Heart right ventricle (tissue), 16 donors: Measurements from ENCODE around the gene BCOR. TPM values are rescaled to one million over a fixed set of nuclear protein-coding genes. Genes with fewer than 3 reads are reported as not detected.

Experiments
- ATAC-seq, 8 donors: fragments of 200-7000 bp; cut with Tn5 transposase; one replicate each; pipeline ENCODE4 v1.9.1; 2020; ENCODE audit warnings: mild to moderate bottlenecking in 8 of 8, moderate library complexity in 8 of 8, moderate number of reproducible peaks in 1 of 8
- DNase-seq, 2 donors: peaks; one replicate each; pipeline ENCODE4 v3.0.0-alpha.2; 2020
- H3K27ac ChIP-seq, 10 donors: fragments of 200-600 bp; sonication (generic) in 2 of 10; one replicate each; pipeline versions ENCODE4 v1.5.0 to v1.8.0; 2020 to 2022; ENCODE audit warnings: mild to moderate bottlenecking in 3 of 10
- H3K27me3 ChIP-seq, 7 donors: fragments of 200-600 bp; one replicate each; pipeline ENCODE4 v1.8.0; 2021 to 2022; ENCODE audit warnings: mild to moderate bottlenecking in 2 of 7
- H3K36me3 ChIP-seq, 9 donors: fragments of 200-600 bp; sonication (generic) in 1 of 9; one replicate each; pipeline versions ENCODE4 v1.5.0 to v1.8.0; 2020 to 2022; ENCODE audit warnings: mild to moderate bottlenecking in 2 of 9
- H3K4me1 ChIP-seq, 9 donors: fragments of 200-600 bp; sonication (generic) in 1 of 9; one replicate each; pipeline versions ENCODE4 v1.5.0 to v1.8.0; 2020 to 2022; ENCODE audit warnings: mild to moderate bottlenecking in 4 of 9
- H3K4me3 ChIP-seq, 10 donors: fragments of 200-600 bp; sonication (generic) in 2 of 10; one replicate each; pipeline versions ENCODE4 v1.5.0 to v1.8.0; 2020 to 2022; ENCODE audit warnings: mild to moderate bottlenecking in 7 of 10, moderate library complexity in 2 of 10
- H3K9me3 ChIP-seq, 11 donors: fragments of 200-600 bp in 10 of 11; sonication (generic) in 2 of 11; one replicate each; pipeline versions ENCODE4 v1.5.0 to v1.8.0; 2013 to 2022; ENCODE audit warnings: mild to moderate bottlenecking in 2 of 11, control low read depth in 1 of 11, moderate library complexity in 1 of 11
- WGBS, 2 donors: extraction: QIAGEN DNeasy Blood & Tissue Kit; methylation state at CpG; one replicate each; pipeline ENCODE4 v1.1.7; 2013; ENCODE audit warnings: inconsistent platforms in 1 of 2; 5-methylcytosine and 5-hydroxymethylcytosine counted together
- intact Hi-C, 10 donors: fragments of 100-400 bp; cut with DNase I; formaldehyde crosslinking; loops; one replicate each; pipeline versions ENCODE4 v1.11.1 to v1.14.2; 2022
- polyA plus RNA-seq, 2 donors: library from polyadenylated mRNA; stranded (reverse); fragments of 200-250 nt; gene quantifications; one replicate each; pipeline ENCODE4 v1.2.3, GENCODE V29; 2013
- total RNA-seq, 10 donors: library from RNA; stranded (reverse); fragmentation: NEBNext Ultra II Directional in 3 of 10; extraction: Animal tissue kit (Norgen Biotek cat#: 25700) in 3 of 10; gene quantifications; one replicate each; pipeline versions ENCODE4 v1.2.1 to v1.2.4, GENCODE V29; 2021 to 2023
- TF ChIP-seq, protein P1 (sequence below), 9 donors: fragments of 200-600 bp; sonication (generic) in 2 of 9; IDR thresholded peaks; one replicate each; pipeline versions ENCODE4 v1.5.0 to v1.8.0; 2021 to 2022; ENCODE audit warnings: antibody characterized with exemption in 9 of 9, mild to moderate bottlenecking in 5 of 9, moderate library complexity in 1 of 9
- donor health status: Arrhythmogenic right ventricular cardiomyopathy.
- donor health status: ischemic (EF 13 %, LVEDD 7.1; RV severe dilation, severe dysfunction).
- donor health status: healthy with polysubstance abuse.
- donor health status: DM: no; HTN: yes; CAD: no.
- donor health status: DM: no; HTN: no; CAD: no.
- donor health status: ischemic (EF 25% LVEDD 6.9; RV normal size, moderate dysfunction).
- donor health status: ischemic (EF 25% LVEDD 5.7; RV mildly dilated, moderate dysfunction).
- donor health status: healthy.
- donor health status: DM: yes; HTN: yes; CAD: no.
- donor health status: Ischemic cardiomyopathy.
- donor health status: ischemic (EF 35%, LVEDD 5.7; RV mildly dilated, moderate dysfunction).
- donor health status: nonischemic (EF 11% LVEDD 7.7; RV severe dilation, severe dysfunction).
- donor health status: DM: yes; HTN: yes; CAD: no.
- donor health status: PGD.
- donor health status: ischemic (EF 29% LVEDD 5.4; RV normal size, mild dysfunction).
- donor health status: nonischemic (EF 23%, LVEDD 6.1; RV moderate dilation, normal function).

The BCOR gene
- total and polyA plus RNA-seq, 12 donors = 9.1 to 27.2 (median 19.2) TPM

GRCh38 chrX:40049084-40049641 is 48.6 kb downstream of the BCOR start:
- 97 to 99% methylated on average over 7 of the region's 7 CpGs for WGBS, 2 donors
- Histone ChIP-seq H3K4me3 (no peak overlapping the region), H3K27me3 (no peaks in the 10 kb centered on the region), H3K9me3 (peaks cover 0 to 73% (median 22%) of the 10 kb centered on the region in 11 donors), H3K27ac (no peak overlapping the region), H3K36me3 (peaks cover 0 to 66% (median 46%) of the 10 kb centered on the region in 9 donors), H3K4me1 (no peaks in the 10 kb centered on the region)
- intact Hi-C loops = loop anchor here in 1 of 10 donors (2.0 kb wide), 1 partner anchor 18 kb away; no protein-coding TSS in a partner anchor
- DNase-seq (no peak), ATAC-seq (no peak)
- TF ChIP-seq, protein P1, sequence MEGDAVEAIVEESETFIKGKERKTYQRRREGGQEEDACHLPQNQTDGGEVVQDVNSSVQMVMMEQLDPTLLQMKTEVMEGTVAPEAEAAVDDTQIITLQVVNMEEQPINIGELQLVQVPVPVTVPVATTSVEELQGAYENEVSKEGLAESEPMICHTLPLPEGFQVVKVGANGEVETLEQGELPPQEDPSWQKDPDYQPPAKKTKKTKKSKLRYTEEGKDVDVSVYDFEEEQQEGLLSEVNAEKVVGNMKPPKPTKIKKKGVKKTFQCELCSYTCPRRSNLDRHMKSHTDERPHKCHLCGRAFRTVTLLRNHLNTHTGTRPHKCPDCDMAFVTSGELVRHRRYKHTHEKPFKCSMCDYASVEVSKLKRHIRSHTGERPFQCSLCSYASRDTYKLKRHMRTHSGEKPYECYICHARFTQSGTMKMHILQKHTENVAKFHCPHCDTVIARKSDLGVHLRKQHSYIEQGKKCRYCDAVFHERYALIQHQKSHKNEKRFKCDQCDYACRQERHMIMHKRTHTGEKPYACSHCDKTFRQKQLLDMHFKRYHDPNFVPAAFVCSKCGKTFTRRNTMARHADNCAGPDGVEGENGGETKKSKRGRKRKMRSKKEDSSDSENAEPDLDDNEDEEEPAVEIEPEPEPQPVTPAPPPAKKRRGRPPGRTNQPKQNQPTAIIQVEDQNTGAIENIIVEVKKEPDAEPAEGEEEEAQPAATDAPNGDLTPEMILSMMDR (IDR thresholded peaks at IDR 0.05) = no peak

- Histone ChIP-seq H3K27ac (no peak overlapping the region), H3K27me3 (no peaks in the 10 kb centered on the region), H3K9me3 (peaks cover 0 to 60% (median 22%) of the 10 kb centered on the region in 11 donors), H3K4me1 (no peaks in the 10 kb centered on the region), H3K4me3 (no peak overlapping the region), H3K36me3 (peaks cover 0 to 49% (median 36%) of the 10 kb centered on the region in 9 donors)
- DNase-seq (no peak), ATAC-seq (no peak)
- TF ChIP-seq, protein P1 (IDR thresholded peaks at IDR 0.05) = no peak
- intact Hi-C loops = no loop called here
These were observed 50.3 kb downstream of the BCOR start for GRCh38 chrX:40047485-40047884.

DNA sequence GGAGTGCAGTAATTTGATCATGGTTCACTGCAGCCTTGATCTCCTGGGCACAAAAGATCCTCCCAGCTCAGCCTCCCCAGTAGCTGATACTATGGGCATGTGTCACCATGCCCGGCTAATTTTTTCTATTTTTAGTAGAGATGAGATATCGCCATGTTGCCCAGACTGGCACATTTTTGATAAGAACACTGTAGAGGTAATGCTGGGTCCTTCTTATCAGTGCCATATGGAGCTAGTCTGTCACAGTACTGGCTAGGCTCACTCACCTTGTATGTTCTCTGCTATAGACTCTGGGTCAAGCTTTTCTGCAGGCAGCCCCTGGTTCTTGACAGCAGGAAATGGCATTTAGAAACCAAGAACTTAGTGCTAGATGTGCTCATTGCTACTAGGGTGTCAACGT is 53.9 kb downstream of the BCOR start:
- H3K9me3 ChIP-seq = peaks cover 0 to 30% (median 9%) of the 10 kb centered on the region in 11 donors
- H3K4me3 ChIP-seq = no peak overlapping the region
- H3K4me1 ChIP-seq = peaks cover 0 to 5% (median 0%) of the 10 kb centered on the region in 9 donors
- 56 to 57% methylated on average over 3 of the region's 3 CpGs for WGBS, 2 donors
- no peaks in the 10 kb centered on the region for H3K27me3 ChIP-seq
- TF ChIP-seq, protein P1 (IDR thresholded peaks at IDR 0.05) = no peak
- intact Hi-C loops = no loop called here
- no peak for DNase-seq
- H3K36me3 ChIP-seq = peaks cover 0 to 13% (median 5%) of the 10 kb centered on the region in 9 donors
- no peak overlapping the region for H3K27ac ChIP-seq
- ATAC-seq = no peak

- H3K9me3 ChIP-seq = peaks cover 0 to 27% (median 2%) of the 10 kb centered on the region in 11 donors
- H3K36me3 ChIP-seq = no peaks in the 10 kb centered on the region
- TF ChIP-seq, protein P1 (IDR thresholded peaks at IDR 0.05) = no peak
- ATAC-seq (no peak), DNase-seq (no peak)
- intact Hi-C loops = no loop called here
- 64 to 74% methylated on average over 6 of the region's 6 CpGs for WGBS, 2 donors
- H3K27ac ChIP-seq = no peak overlapping the region
- no peak overlapping the region for H3K4me3 ChIP-seq
- H3K4me1 ChIP-seq = peaks cover 0 to 5% (median 0%) of the 10 kb centered on the region in 9 donors
- no peaks in the 10 kb centered on the region for H3K27me3 ChIP-seq
These were observed 55.8 kb downstream of the BCOR start for GRCh38 chrX:40041915-40042314.
